ENCODE data around the gene MED27.
"Not testable (repeated sequence)": the region's sequence is repeated elsewhere in the genome, so short reads cannot be mapped to it uniquely, and the experiment has no call there.

Gene MED27

GRCh38 chr9:132016456-132016855, 63.2 kb downstream of the MED27 start:
- Histone ChIP-seq H3K9ac (ENCODE audit: insufficient read length, low read depth) (no peak overlapping the region), H3K27me3 (ENCODE audit: insufficient read depth, insufficient read length) (no peaks in the 10 kb centered on the region), H3K36me3 (ENCODE audit: insufficient read depth, insufficient read length, low read length) (peaks cover 9% of the 10 kb centered on the region), H3K4me1 (ENCODE audit: insufficient read depth, insufficient read length) (no peaks in the 10 kb centered on the region), H3K4me3 (ENCODE audit: insufficient read length, low read depth) (no peak overlapping the region), H3K9me3 (ENCODE audit: insufficient read depth, low read length) (no peaks in the 10 kb centered on the region)
- no peak for DNase-seq (ENCODE audit: low read depth, low spot score)
- TF ChIP-seq SUZ12 (IDR thresholded peaks at IDR 0.05; ENCODE audit: extremely low read depth, insufficient read depth, insufficient read length): no peak

- TF ChIP-seq YY1 (IDR thresholded peaks at IDR 0.05; ENCODE audit: insufficient read depth, insufficient read length): no peak
- TF ChIP-seq ZNF274 (IDR thresholded peaks at IDR 0.05; ENCODE audit: low read depth, low read length): no peak
- TF ChIP-seq SUZ12 (IDR thresholded peaks at IDR 0.05; ENCODE audit: extremely low read depth, insufficient read depth, insufficient read length): no peak
- Histone ChIP-seq H3K9me3 (ENCODE audit: insufficient read depth, low read length) (no peaks in the 10 kb centered on the region), H3K4me3 (ENCODE audit: insufficient read length, low read depth) (no peak overlapping the region), H3K9ac (ENCODE audit: insufficient read length, low read depth) (no peak overlapping the region), H3K4me1 (ENCODE audit: insufficient read depth, insufficient read length) (no peaks in the 10 kb centered on the region), H3K36me3 (ENCODE audit: insufficient read depth, insufficient read length, low read length) (peaks cover 9% of the 10 kb centered on the region), H3K27me3 (ENCODE audit: insufficient read depth, insufficient read length) (no peaks in the 10 kb centered on the region)
- DNase-seq (ENCODE audit: low read depth, low spot score): no peak
Observed at GRCh38 chr9:132015866-132016265, 63.8 kb downstream of the MED27 start.

DNA sequence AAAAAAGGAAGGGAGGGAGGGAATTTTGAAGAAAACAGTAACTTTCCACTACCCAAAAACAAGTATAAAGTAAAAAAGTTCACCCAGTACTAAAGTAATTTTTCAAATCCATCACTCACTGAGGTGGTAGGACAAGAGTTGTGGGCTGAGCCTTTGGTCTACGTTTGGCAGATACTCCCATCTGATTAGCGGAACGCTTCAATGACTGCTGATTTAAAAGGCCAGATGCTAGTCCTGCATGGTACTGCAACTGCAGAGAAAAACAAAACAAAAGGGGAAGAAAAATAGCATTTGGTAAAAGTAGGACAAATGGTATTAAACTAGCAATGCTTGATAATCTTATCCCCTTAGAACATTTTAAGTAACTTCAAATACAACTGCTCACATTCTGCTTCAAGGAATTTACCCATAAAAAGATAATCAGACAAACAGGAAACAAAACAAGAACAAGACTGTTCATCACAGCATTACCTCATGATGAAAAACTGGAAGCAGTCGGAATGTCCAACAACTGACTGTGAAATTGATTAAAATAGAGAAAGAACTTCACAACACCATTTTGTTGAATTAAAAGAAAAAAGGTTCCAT, 65.4 kb downstream of the MED27 start:
- no peak overlapping the region for H3K4me3 ChIP-seq (ENCODE audit: insufficient read length, low read depth)

DNA sequence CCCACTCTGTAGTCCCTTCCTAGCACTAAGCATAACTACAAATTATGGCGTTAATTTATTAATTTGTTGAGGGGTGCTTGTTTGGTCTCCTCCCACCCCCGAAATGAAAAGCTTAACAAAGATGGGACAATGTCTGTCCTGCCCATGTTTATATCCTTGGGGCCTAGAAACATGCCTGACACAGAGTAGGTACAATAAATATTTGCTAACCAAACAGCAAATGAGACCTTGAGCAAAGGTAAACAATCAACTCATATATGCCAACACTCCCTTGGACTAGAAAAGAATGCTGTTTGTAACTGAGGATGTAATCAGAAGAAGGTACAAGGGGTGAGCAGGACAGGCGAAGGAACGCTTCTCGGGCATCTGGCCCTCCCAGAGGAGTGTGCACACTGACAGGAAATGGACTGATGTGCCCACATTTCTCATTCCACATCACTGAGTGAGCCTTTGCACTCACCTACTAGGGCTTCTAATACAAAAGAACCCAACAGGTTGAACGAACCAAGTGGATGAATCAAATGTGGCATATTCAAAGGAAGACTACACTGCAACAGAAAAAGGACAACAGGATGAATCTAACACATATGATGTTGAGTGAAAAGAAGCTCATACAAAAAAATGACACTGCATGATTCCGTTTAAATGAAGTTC, 66.8 kb downstream of the MED27 start:
- Histone ChIP-seq H3K36me3 (ENCODE audit: insufficient read depth, insufficient read length, low read length) (peaks cover 9% of the 10 kb centered on the region), H3K4me1 (ENCODE audit: insufficient read depth, insufficient read length) (no peaks in the 10 kb centered on the region), H3K9ac (ENCODE audit: insufficient read length, low read depth) (no peak overlapping the region), H3K27me3 (ENCODE audit: insufficient read depth, insufficient read length) (no peaks in the 10 kb centered on the region), H3K9me3 (ENCODE audit: insufficient read depth, low read length) (no peaks in the 10 kb centered on the region), H3K4me3 (ENCODE audit: insufficient read length, low read depth) (no peak overlapping the region)
- DNase-seq (ENCODE audit: low read depth, low spot score): no peak
- TF ChIP-seq YY1 (IDR thresholded peaks at IDR 0.05; ENCODE audit: insufficient read depth, insufficient read length): no peak
- TF ChIP-seq ZNF274 (IDR thresholded peaks at IDR 0.05; ENCODE audit: low read depth, low read length): no peak
- no peak for TF ChIP-seq SUZ12 (IDR thresholded peaks at IDR 0.05; ENCODE audit: extremely low read depth, insufficient read depth, insufficient read length)

More for the DNA sequence above, 65.4 kb downstream of the MED27 start:
- no peaks in the 10 kb centered on the region for H3K4me1 ChIP-seq (ENCODE audit: insufficient read depth, insufficient read length)
- H3K27me3 ChIP-seq (ENCODE audit: insufficient read depth, insufficient read length): no peaks in the 10 kb centered on the region
- DNase-seq (ENCODE audit: low read depth, low spot score): no peak
- H3K36me3 ChIP-seq (ENCODE audit: insufficient read depth, insufficient read length, low read length): peaks cover 9% of the 10 kb centered on the region
- H3K9ac ChIP-seq (ENCODE audit: insufficient read length, low read depth): no peak overlapping the region
- H3K9me3 ChIP-seq (ENCODE audit: insufficient read depth, low read length): no peaks in the 10 kb centered on the region
- no peak for TF ChIP-seq ZNF274 (IDR thresholded peaks at IDR 0.05; ENCODE audit: low read depth, low read length)
- no peak for TF ChIP-seq SUZ12 (IDR thresholded peaks at IDR 0.05; ENCODE audit: extremely low read depth, insufficient read depth, insufficient read length)
- TF ChIP-seq YY1 (IDR thresholded peaks at IDR 0.05; ENCODE audit: insufficient read depth, insufficient read length): no peak

- Histone ChIP-seq H3K27me3 (ENCODE audit: insufficient read depth, insufficient read length) (no peaks in the 10 kb centered on the region), H3K9ac (ENCODE audit: insufficient read length, low read depth) (no peak overlapping the region), H3K9me3 (ENCODE audit: insufficient read depth, low read length) (no peaks in the 10 kb centered on the region), H3K36me3 (ENCODE audit: insufficient read depth, insufficient read length, low read length) (peaks cover 10% of the 10 kb centered on the region), H3K4me1 (ENCODE audit: insufficient read depth, insufficient read length) (no peaks in the 10 kb centered on the region), H3K4me3 (ENCODE audit: insufficient read length, low read depth) (no peak overlapping the region)
- no peak for TF ChIP-seq YY1 (IDR thresholded peaks at IDR 0.05; ENCODE audit: insufficient read depth, insufficient read length)
- TF ChIP-seq ZNF274 (IDR thresholded peaks at IDR 0.05; ENCODE audit: low read depth, low read length): no peak
- no peak for TF ChIP-seq SUZ12 (IDR thresholded peaks at IDR 0.05; ENCODE audit: extremely low read depth, insufficient read depth, insufficient read length)
- no peak for DNase-seq (ENCODE audit: low read depth, low spot score)
Observed at GRCh38 chr9:132011896-132012295, 67.8 kb downstream of the MED27 start.

DNA sequence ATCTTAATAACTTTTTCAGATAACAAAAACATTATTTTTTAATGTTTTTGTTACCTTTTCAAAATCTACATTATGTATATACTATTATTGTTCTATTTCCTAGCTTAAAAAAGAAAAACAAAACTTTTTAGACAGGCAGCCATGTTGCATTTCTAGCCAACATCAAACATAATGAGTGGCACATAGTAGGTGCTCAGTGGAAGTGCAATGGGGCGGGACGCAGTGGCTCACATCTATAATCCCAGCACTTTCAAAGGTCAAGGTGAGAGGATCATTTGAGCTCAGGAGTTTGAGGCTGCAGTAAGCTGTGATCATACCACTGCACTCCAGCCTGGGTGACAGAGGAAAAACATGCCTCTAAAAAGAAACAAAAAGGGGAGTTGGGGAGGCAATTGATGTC, 68.4 kb downstream of the MED27 start:
- Histone ChIP-seq H3K4me1 (ENCODE audit: insufficient read depth, insufficient read length) (no peaks in the 10 kb centered on the region), H3K9ac (ENCODE audit: insufficient read length, low read depth) (no peak overlapping the region), H3K9me3 (ENCODE audit: insufficient read depth, low read length) (no peaks in the 10 kb centered on the region), H3K27me3 (ENCODE audit: insufficient read depth, insufficient read length) (no peaks in the 10 kb centered on the region), H3K4me3 (ENCODE audit: insufficient read length, low read depth) (no peak overlapping the region), H3K36me3 (ENCODE audit: insufficient read depth, insufficient read length, low read length) (peaks cover 13% of the 10 kb centered on the region)
- no peak for DNase-seq (ENCODE audit: low read depth, low spot score)
- TF ChIP-seq YY1 (IDR thresholded peaks at IDR 0.05; ENCODE audit: insufficient read depth, insufficient read length): no peak
- no peak for TF ChIP-seq ZNF274 (IDR thresholded peaks at IDR 0.05; ENCODE audit: low read depth, low read length)
- TF ChIP-seq SUZ12 (IDR thresholded peaks at IDR 0.05; ENCODE audit: extremely low read depth, insufficient read depth, insufficient read length): no peak

DNA sequence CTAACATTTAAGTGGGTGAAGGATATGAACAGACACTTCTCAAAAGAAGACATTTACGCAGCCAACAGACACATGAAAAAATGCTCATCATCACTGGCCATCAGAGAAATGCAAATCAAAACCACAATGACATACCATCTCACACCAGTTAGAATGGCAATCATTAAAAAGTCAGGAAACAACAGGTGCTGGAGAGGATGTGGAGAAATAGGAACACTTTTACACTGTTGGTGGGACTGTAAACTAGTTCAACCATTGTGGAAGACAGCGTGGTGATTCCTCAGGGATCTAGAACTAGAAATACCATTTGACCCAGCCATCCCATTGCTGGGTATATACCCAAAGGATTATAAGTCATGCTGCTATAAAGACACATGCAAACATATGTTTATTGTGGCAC, 69.5 kb downstream of the MED27 start:
- H3K27me3 ChIP-seq (ENCODE audit: insufficient read depth, insufficient read length); H3K4me1 ChIP-seq (ENCODE audit: insufficient read depth, insufficient read length); H3K9ac ChIP-seq (ENCODE audit: insufficient read length, low read depth); H3K4me3 ChIP-seq (ENCODE audit: insufficient read length, low read depth); H3K9me3 ChIP-seq (ENCODE audit: insufficient read depth, low read length); DNase-seq (ENCODE audit: low read depth, low spot score): not testable (repeated sequence)
- H3K36me3 ChIP-seq (ENCODE audit: insufficient read depth, insufficient read length, low read length): peaks cover 13% of the 10 kb centered on the region

Data from NT2/D1 (cell line).